IPS-15b (cell line): ENCODE data around the gene GRID1.

Source experiments
- H3K27me3 ChIP-seq: one replicate; pipeline ENCODE4 v1.6.1; 2013; ENCODE audit warnings: low read length; ENCODE audit not compliant: control insufficient read depth, insufficient read depth
- H3K36me3 ChIP-seq: one replicate; pipeline ENCODE4 v1.6.1; 2013; ENCODE audit warnings: low read length; ENCODE audit not compliant: control insufficient read depth, insufficient read depth
- H3K4me1 ChIP-seq: one replicate; pipeline ENCODE4 v1.6.1; 2013; ENCODE audit warnings: mild to moderate bottlenecking, low read length; ENCODE audit not compliant: control insufficient read depth, insufficient read depth
- H3K4me3 ChIP-seq: one replicate; pipeline ENCODE4 v1.5.1; 2013; ENCODE audit warnings: low read depth, low read length
- H3K9ac ChIP-seq: one replicate; pipeline ENCODE4 v1.6.1; 2013; ENCODE audit warnings: low read depth, mild to moderate bottlenecking, low read length
- H3K9me3 ChIP-seq: one replicate; pipeline ENCODE4 v1.6.1; 2013; ENCODE audit warnings: mild to moderate bottlenecking, low read length; ENCODE audit not compliant: control insufficient read depth, insufficient read depth

GRID1 gene

DNA sequence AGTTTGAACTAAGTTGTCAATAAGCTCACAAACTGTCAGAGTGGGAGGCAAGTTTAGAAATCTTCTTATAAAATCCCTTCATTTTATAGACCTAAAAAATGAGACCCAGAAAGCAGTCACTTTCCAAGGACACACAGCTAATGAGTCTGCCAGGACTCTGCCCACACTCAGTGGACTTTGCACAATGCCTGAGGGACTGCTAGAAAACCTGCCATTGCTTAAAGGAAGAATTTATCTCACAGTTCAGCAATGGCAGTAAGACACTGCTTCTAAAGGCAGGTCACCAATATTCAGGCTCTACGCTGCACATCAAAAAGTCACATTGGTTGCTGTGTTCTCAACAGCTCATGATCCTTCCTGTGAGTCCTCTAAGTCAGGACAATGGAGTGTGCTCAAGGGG lies 698.1 kb downstream of the GRID1 start:
- H3K4me1 ChIP-seq = peaks cover 7% of the 10 kb centered on the region
- H3K9ac ChIP-seq = no peak overlapping the region
- no peaks in the 10 kb centered on the region for H3K36me3 ChIP-seq
- no peaks in the 10 kb centered on the region for H3K9me3 ChIP-seq
- no peaks in the 10 kb centered on the region for H3K27me3 ChIP-seq
- no peak overlapping the region for H3K4me3 ChIP-seq

DNA sequence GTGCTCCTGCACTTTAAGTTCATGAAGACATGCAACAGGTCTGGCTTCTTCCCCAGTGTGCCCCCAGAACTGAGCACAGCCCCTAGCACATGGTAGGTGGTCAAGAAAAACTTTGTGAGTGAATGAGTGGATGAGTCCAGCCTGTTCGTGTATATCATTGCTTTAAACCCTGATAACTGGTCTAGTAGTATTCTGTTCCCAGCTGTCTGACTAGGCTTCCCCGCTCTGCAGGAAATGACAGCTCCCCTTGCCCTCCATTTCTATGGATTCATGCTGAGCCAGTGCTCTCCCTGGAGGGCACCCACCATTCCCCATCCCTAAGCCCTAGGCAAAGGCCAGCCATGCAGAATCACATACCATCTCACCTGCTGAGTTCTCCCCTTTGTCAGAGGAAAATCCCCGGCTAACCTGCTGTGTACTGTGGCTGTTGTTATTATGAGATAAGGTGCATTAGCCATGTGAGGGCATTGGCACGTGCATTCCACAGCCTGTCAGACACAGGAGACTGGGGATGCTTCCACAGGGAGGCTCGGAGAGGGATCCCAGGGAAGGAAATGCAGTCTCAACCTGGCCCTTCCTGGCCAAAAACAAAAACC lies 698.9 kb downstream of the GRID1 start:
- Histone ChIP-seq H3K27me3 (no peaks in the 10 kb centered on the region), H3K36me3 (no peaks in the 10 kb centered on the region), H3K9me3 (no peaks in the 10 kb centered on the region), H3K4me1 (peaks cover 7% of the 10 kb centered on the region), H3K9ac (no peak overlapping the region), H3K4me3 (no peak overlapping the region)

DNA sequence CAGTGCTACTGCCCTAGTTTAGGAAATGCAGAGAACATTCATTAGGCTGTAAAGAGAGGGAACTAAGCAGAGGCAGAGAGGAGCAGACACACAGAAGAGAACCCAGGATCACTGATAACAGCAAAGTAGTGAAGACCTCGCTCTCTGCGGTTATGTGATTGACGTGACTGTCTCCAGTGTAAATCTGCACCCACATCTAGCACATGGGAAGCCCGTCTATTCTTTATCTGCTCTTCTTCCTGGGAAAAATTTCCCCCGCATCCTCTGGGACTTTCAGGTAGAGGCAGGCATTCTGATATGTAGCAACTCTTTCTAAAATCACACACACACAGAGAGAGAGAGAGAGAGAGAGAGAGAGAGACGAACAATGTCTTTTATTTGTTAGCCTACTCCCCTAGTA lies 699.6 kb downstream of the GRID1 start:
- H3K9me3 ChIP-seq = no peaks in the 10 kb centered on the region
- H3K4me3 ChIP-seq = no peak overlapping the region
- H3K27me3 ChIP-seq = no peaks in the 10 kb centered on the region
- peaks cover 7% of the 10 kb centered on the region for H3K4me1 ChIP-seq
- no peaks in the 10 kb centered on the region for H3K36me3 ChIP-seq
- no peak overlapping the region for H3K9ac ChIP-seq

DNA sequence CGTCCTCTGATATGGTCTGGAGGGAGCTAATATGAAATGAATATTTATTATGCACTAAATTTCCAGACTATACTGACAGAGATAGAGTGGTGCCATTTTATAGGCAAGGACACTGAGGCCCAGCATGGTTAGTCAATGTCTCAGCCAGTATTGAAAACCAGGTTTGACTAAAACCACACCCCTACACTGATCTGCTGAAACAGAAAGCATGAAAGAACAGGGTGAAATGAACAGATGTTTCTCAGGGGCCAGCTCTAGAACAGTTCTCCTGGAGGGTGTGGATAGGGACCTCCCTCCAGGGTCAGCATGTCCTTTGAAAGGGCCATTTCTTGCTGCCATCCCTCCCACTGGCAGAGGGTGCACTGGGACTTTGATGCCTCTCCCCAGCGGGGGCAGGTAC lies 700.5 kb downstream of the GRID1 start:
- Histone ChIP-seq H3K27me3 (no peaks in the 10 kb centered on the region), H3K36me3 (no peaks in the 10 kb centered on the region), H3K4me3 (no peak overlapping the region), H3K4me1 (peaks cover 7% of the 10 kb centered on the region), H3K9me3 (no peaks in the 10 kb centered on the region), H3K9ac (no peak overlapping the region)

DNA sequence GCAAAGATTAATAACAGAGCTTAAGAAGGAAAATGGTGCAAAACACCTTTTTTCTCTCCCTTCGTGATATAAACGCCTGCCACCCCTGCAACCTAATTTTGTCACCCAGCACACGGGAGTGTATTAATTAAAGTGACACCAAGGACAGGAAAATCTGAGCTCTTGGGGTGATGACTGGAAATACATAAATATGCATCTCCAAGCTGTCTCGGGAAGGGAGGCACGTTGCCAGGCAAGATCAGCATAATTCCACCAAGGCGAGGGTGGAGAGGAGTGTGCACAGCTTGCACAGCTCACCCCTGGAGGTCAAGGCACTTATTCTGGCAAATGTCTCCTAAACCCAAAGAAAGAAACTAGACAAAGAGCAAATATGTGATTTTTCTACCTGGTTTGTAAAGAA lies 700.9 kb downstream of the GRID1 start:
- H3K27me3 ChIP-seq = no peaks in the 10 kb centered on the region
- peaks cover 7% of the 10 kb centered on the region for H3K4me1 ChIP-seq
- H3K9me3 ChIP-seq = no peaks in the 10 kb centered on the region
- H3K36me3 ChIP-seq = no peaks in the 10 kb centered on the region
- no peak overlapping the region for H3K4me3 ChIP-seq
- H3K9ac ChIP-seq = no peak overlapping the region

DNA sequence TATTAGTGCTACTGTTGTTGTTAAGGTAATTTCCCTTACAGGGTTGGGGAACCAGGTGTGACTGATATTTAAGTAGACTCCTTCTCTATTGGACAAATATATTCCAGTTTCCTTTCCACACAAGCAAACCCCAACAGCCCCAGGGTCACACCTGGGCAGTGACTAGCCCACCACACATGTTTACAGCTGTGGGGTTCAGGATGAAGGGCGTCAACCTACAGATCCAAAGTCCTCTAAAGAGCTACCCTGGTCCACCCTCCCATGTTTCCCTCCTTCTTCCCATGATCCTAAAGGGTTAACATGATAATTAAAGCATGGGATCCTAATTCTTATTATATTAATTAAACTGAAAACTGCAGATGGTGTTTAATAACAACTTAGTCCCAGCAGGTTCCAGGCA lies 701.5 kb downstream of the GRID1 start:
- H3K36me3 ChIP-seq = no peaks in the 10 kb centered on the region
- peaks cover 7% of the 10 kb centered on the region for H3K4me1 ChIP-seq
- H3K9ac ChIP-seq = no peak overlapping the region
- H3K27me3 ChIP-seq = no peaks in the 10 kb centered on the region
- H3K4me3 ChIP-seq = no peak overlapping the region
- H3K9me3 ChIP-seq = no peaks in the 10 kb centered on the region

DNA sequence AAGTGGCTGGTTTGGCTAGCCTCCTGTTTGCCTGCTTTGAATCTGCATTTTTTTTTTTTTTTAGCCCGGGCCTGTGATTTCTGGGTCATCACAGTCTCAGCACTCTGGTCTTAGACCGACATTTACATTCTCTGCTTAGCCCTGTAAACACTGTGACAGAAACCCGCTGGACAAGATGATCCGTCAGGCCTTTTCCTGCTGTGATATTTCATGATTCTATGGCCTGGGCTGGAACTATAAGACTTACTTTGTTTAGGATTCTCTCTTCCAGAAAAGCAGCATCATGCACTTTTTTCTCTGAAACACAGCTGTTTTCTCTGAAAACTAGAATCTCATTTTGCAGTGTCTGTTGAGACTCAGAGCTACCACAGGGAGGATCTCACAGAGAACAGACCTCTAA lies 705.5 kb downstream of the GRID1 start:
- H3K9me3 ChIP-seq = no peaks in the 10 kb centered on the region
- no peak overlapping the region for H3K4me3 ChIP-seq
- no peaks in the 10 kb centered on the region for H3K4me1 ChIP-seq
- no peaks in the 10 kb centered on the region for H3K36me3 ChIP-seq
- H3K27me3 ChIP-seq = no peaks in the 10 kb centered on the region
- no peak overlapping the region for H3K9ac ChIP-seq

DNA sequence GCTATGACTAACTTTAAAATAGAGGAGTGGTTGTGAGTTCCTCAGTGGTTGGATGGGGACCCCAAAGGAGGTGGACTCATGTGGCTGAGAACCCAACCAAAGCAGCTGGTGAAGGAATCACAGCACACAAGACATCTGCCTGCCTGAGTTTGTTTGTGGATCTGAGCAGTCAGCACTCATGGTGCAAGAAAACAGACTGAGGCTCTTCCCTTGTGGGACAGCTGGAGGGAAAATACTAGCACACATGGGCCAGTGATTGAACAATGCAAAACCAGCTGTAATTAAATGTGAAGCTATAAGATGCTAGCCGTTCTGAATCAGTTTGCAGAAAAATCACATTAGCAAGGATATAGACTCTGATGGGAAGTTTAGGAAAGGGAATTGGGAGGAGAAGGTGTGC lies 707.3 kb downstream of the GRID1 start:
- Histone ChIP-seq H3K36me3 (no peaks in the 10 kb centered on the region), H3K4me3 (no peak overlapping the region)

DNA sequence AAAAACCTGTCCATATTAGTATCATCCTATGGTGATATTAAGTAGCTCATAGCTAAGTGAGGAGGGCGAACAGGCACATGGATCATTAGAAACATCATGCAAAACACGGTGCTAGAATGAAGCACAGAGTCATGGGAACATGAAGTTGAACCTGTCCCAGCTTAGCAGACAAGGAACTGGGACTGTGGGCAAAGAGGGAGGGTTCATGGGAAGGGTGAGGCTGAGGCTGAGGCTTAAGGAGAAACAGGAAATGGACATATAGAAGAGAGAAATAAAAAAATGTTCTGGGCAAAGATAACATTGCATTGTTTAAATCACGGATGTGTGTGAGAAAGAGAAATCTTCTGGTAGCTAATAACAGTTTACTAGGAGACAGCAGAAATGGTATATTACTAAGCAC lies 708.1 kb downstream of the GRID1 start:
- no peaks in the 10 kb centered on the region for H3K9me3 ChIP-seq
- H3K4me3 ChIP-seq = no peak overlapping the region
- no peak overlapping the region for H3K9ac ChIP-seq
- H3K36me3 ChIP-seq = no peaks in the 10 kb centered on the region
- no peaks in the 10 kb centered on the region for H3K4me1 ChIP-seq
- H3K27me3 ChIP-seq = no peaks in the 10 kb centered on the region

More for the DNA sequence above, 707.3 kb downstream of the GRID1 start:
- H3K9ac ChIP-seq = no peak overlapping the region
- no peaks in the 10 kb centered on the region for H3K9me3 ChIP-seq
- H3K4me1 ChIP-seq = no peaks in the 10 kb centered on the region
- H3K27me3 ChIP-seq = no peaks in the 10 kb centered on the region

DNA sequence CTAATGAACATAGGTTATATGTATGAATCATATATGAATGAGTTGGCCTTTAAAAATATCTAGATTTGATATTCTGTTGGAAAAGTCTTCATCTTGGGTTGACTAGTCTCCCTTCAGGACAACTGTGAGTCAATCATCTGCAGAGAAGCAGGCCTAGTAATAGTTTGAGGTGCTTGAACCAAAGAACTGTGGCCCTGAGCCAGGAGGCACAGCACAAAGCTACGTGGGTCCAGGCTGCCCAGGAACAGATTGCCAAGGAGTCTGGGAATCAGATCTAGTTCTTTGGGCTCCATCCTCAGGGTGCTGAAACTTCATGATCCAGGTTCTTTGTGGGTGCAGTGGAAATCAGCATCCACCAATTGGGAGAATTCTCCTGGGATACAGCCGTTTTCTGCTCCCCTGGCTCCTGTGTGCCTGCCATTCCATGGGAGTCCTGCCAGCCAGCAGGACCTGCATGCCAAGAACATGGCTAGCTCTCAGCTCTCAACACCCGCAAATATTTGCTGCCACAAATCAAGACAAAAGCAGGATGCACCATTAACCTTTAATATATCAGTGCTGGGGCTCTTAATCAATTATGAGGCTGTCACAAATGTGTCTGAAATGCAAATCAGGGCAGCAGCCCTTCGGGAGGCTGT lies 709.0 kb downstream of the GRID1 start:
- H3K36me3 ChIP-seq = no peaks in the 10 kb centered on the region
- H3K4me1 ChIP-seq = no peaks in the 10 kb centered on the region
- H3K27me3 ChIP-seq = no peaks in the 10 kb centered on the region
- no peaks in the 10 kb centered on the region for H3K9me3 ChIP-seq
- H3K4me3 ChIP-seq = no peak overlapping the region
- no peak overlapping the region for H3K9ac ChIP-seq

DNA sequence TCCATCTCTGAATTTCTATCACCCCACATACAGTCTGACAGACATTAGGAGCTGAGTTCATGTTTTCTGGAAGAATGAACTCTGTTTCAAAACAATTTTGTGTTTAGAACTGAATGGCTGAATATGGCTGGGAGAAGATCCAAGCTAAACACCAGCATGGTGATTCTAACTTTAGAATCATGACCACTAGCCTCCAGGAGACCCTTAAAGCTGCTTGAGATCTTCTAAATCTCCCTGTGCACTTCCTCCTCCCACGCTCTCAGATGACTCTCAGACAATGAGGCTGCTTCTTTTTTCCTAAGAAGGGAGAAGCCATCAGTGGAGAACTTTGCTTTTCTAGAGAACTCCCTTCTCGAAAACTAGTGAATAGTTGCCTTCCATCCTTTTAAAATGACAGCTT lies 711.2 kb downstream of the GRID1 start:
- no peak overlapping the region for H3K9ac ChIP-seq
- H3K4me1 ChIP-seq = no peaks in the 10 kb centered on the region
- no peaks in the 10 kb centered on the region for H3K9me3 ChIP-seq
- H3K36me3 ChIP-seq = no peaks in the 10 kb centered on the region
- H3K27me3 ChIP-seq = no peaks in the 10 kb centered on the region
- H3K4me3 ChIP-seq = no peak overlapping the region

DNA sequence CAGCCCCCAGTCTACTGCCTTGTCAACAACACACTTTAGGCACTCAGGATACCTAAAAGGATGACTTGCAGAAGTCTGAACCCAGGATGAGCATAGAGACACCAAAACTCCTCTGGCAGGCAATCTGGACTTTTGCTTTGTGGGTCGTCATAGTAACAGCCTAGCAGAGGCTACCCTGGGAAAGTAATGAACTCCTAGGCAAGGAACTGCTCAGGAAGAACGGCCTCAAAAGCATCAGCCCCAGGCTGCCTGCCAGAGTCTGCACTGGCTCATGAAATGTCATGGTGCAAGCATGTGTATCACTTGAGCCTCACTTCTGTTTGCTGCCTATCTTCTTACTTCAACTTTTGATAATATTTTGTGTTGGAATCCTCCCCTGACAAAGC lies 715.1 kb downstream of the GRID1 start:
- Histone ChIP-seq H3K36me3 (no peaks in the 10 kb centered on the region), H3K4me3 (no peak overlapping the region), H3K9ac (no peak overlapping the region), H3K9me3 (no peaks in the 10 kb centered on the region), H3K27me3 (no peaks in the 10 kb centered on the region), H3K4me1 (no peaks in the 10 kb centered on the region)
